Esophagus squamous epithelium (tissue), 5 donors: Measurements from ENCODE around the gene CFAP90. TPM values are rescaled to one million over a fixed set of nuclear protein-coding genes. Genes with fewer than 3 reads are reported as not detected.

Experiments
- DNase-seq: peaks from one replicate; lab custom pipeline; 2025; lab: John Stamatoyannopoulos, UW
- H3K27ac ChIP-seq, 4 donors: fragments of 200-600 bp; sonication (generic); one replicate each; pipeline ENCODE4 v1.5.1; 2016 to 2019; ENCODE audit warnings: mild to moderate bottlenecking in 1 of 4
- H3K27me3 ChIP-seq, 4 donors: fragments of 200-600 bp; sonication (generic); 1 replicate in 3 of 4; 2 replicates in 1 of 4; pipeline versions ENCODE4 v1.5.1 to v1.6.0; 2017 to 2021; ENCODE audit warnings: antibody characterized with exemption in 1 of 4
- H3K36me3 ChIP-seq, 3 donors: fragments of 200-600 bp; sonication (generic); one replicate each; pipeline ENCODE4 v1.5.1; 2016 to 2019
- H3K4me1 ChIP-seq, 3 donors: fragments of 200-600 bp; sonication (generic); one replicate each; pipeline ENCODE4 v1.5.1; 2017 to 2019
- H3K4me3 ChIP-seq, 4 donors: fragments of 200-600 bp; sonication (generic); 1 replicate in 3 of 4; 2 replicates in 1 of 4; pipeline ENCODE4 v1.5.1; 2016 to 2019; ENCODE audit warnings: mild to moderate bottlenecking in 2 of 4, moderate library complexity in 1 of 4
- H3K9me3 ChIP-seq, 3 donors: fragments of 200-600 bp; sonication (generic); one replicate each; pipeline ENCODE4 v1.5.1; 2016 to 2019
- POLR2A ChIP-seq, 4 donors: fragments of 450-650 bp; IDR thresholded peaks; one replicate each; pipeline ENCODE4 v1.6.1; 2017; ENCODE audit warnings: antibody characterized with exemption in 4 of 4, mild to moderate bottlenecking in 4 of 4, moderate library complexity in 3 of 4
- WGBS, 2 donors: methylation state at CpG; one replicate each; pipeline ENCODE4 v1.1.5; 2018; 5-methylcytosine and 5-hydroxymethylcytosine counted together
- intact Hi-C: fragments of 100-400 bp; cut with DNase I; formaldehyde crosslinking; loops from one replicate; pipeline ENCODE4 v1.15.0; 2022
- total RNA-seq, 4 donors: library from RNA; depleted of rRNA; stranded (reverse); fragments of >200 nt; gene quantifications; one replicate each; pipeline ENCODE4 v1.1.0, GENCODE V29; 2016
- TF ChIP-seq, protein P1 (sequence below), 6 experiments: fragments of 450-650 bp in 4 of 6; fragments of 200-600 bp in 2 of 6; sonication (generic) in 2 of 6; IDR thresholded peaks; one replicate each; pipeline ENCODE4 v1.5.1; 2016 to 2019; ENCODE audit warnings: antibody characterized with exemption in 6 of 6, mild to moderate bottlenecking in 4 of 6, moderate library complexity in 4 of 6
- donor health status: DM: yes; HTN: yes; CAD: no.

CFAP90 gene
- total RNA-seq, 4 donors from 2014 or later: not detected

DNA sequence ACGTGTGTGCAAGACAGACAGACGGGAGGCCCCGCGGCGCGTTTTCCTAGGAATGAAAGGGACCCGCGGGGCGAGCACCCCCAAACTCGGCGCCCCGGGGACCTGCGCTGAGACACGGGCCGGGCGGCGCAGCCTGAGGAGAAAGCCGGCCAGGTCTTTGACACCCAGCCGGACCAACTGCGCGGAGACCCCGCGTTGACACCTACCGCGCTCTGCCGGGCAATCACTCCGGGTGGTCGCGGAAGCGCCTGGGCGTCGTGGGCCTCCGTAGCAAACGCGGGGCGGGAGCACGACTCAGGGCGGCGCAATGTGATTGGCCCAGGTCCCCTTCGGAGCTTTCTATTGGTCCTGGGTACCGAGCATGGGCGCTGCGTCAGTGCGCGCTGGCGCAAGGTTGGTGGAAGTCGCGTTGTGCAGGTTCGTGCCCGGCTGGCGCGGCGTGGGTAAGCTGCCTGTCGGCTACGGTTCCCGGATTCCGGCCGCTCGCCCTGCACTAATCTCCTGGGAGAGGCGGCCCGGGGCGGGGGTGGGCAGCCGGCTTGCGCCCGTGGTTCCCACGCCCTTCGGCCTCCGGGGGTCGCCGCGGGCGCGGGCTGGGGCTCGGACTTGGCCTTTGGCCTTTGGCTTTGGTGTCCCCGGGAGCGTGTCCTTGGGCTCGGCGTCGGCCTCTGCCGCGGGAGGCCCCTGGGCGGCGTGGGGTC is 18.0 kb upstream of the CFAP90 start, which contains the start of the genes FASTKD3 and MTRR:
TSS of gene FASTKD3 (minus strand) at position 259 of the 701 bp plus-strand sequence. CDS start 948 bp downstream, outside the sequence.
TSS of gene MTRR (plus strand) at position 376 of the 701 bp plus-strand sequence. CDS start 1,647 bp downstream, outside the sequence.
- peaks cover 0 to 38% (median 0%) of the 10 kb centered on the region in 3 donors for H3K36me3 ChIP-seq
- peaks cover 6 to 45% (median 8%) of the 10 kb centered on the region in 3 donors for H3K4me1 ChIP-seq
- 0 to 2% methylated on average over 1 to 13 of the region's 83 CpGs for WGBS, 2 donors
- H3K27ac ChIP-seq: peak within 1 kb of the TSS; percentile 87 to 92 (median 91)
- intact Hi-C loops: no loop called here
- peak in 3 of 4 donors; percentile 70 to 79 (median 78) for TF ChIP-seq POLR2A (IDR thresholded peaks at IDR 0.05)
- TF ChIP-seq, protein P1, sequence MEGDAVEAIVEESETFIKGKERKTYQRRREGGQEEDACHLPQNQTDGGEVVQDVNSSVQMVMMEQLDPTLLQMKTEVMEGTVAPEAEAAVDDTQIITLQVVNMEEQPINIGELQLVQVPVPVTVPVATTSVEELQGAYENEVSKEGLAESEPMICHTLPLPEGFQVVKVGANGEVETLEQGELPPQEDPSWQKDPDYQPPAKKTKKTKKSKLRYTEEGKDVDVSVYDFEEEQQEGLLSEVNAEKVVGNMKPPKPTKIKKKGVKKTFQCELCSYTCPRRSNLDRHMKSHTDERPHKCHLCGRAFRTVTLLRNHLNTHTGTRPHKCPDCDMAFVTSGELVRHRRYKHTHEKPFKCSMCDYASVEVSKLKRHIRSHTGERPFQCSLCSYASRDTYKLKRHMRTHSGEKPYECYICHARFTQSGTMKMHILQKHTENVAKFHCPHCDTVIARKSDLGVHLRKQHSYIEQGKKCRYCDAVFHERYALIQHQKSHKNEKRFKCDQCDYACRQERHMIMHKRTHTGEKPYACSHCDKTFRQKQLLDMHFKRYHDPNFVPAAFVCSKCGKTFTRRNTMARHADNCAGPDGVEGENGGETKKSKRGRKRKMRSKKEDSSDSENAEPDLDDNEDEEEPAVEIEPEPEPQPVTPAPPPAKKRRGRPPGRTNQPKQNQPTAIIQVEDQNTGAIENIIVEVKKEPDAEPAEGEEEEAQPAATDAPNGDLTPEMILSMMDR (IDR thresholded peaks at IDR 0.05): peak in 1 of 6 experiments; percentile 7
- peak; percentile 53 for DNase-seq
- H3K4me3 ChIP-seq: peak within 1 kb of the TSS; percentile 95 to 100 (median 98)
- H3K27me3 ChIP-seq: no peaks in the 10 kb centered on the region
- H3K9me3 ChIP-seq: no peaks in the 10 kb centered on the region

DNA sequence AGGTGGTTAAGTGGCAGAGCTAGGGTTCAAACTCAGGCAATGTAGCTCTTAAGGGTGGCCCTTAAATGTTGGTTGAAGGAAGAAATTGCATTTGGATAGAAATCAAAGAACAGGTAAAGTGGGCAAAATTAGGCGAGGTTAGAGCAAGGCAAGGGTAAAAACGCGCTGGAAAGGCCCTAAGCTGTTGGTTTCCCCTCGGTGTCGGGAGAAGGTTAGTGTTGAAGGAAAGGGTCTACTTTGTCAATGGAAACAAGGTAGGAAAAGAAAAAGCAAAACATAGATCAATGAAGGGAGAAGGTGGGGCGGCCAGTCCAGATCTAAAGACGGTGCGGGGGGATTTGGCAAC is 17.5 kb upstream of the CFAP90 start:
- Histone ChIP-seq H3K27ac (peak overlapping the region; percentile 87 to 92 (median 91)), H3K9me3 (no peaks in the 10 kb centered on the region), H3K27me3 (no peaks in the 10 kb centered on the region), H3K4me3 (peak overlapping the region; percentile 95 to 100 (median 98)), H3K4me1 (peaks cover 6 to 45% (median 8%) of the 10 kb centered on the region in 3 donors), H3K36me3 (peaks cover 0 to 43% (median 0%) of the 10 kb centered on the region in 3 donors)
- intact Hi-C loops: no loop called here
- TF ChIP-seq POLR2A (IDR thresholded peaks at IDR 0.05): no peak
- TF ChIP-seq, protein P1 (IDR thresholded peaks at IDR 0.05): no peak
- WGBS, 2 donors: 0% methylated on average over 7 to 8 of the region's 8 CpGs
- no peak for DNase-seq

DNA sequence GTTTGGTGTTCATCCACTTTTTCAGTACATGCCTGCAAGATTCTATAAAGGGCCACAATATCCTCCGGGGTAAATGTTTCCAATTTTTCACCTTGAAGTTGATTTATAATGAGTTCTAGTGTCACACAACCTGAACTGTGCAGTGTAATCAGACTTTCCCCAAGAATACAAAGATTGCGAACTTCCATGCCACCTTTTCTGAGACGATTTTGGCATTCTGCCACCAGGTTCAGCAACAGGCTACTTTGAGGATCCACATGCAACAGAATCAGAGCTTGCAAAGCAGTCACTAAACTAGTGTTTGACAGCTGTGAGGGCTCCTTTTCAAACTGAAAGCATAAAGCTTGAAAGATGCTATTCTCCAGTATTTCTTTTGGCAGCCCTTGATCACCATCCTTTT is 16.3 kb upstream of the CFAP90 start:
- H3K9me3 ChIP-seq: no peaks in the 10 kb centered on the region
- TF ChIP-seq, protein P1 (IDR thresholded peaks at IDR 0.05): no peak
- no peak for TF ChIP-seq POLR2A (IDR thresholded peaks at IDR 0.05)
- no peaks in the 10 kb centered on the region for H3K27me3 ChIP-seq
- no peak overlapping the region for H3K4me3 ChIP-seq
- H3K36me3 ChIP-seq: peaks cover 0 to 45% (median 0%) of the 10 kb centered on the region in 3 donors
- DNase-seq: no peak
- intact Hi-C loops: no loop called here
- WGBS, 2 donors: 66 to 76% methylated on average over 3 of the region's 3 CpGs
- H3K4me1 ChIP-seq: peaks cover 6 to 37% (median 8%) of the 10 kb centered on the region in 3 donors
- no peak overlapping the region for H3K27ac ChIP-seq

DNA sequence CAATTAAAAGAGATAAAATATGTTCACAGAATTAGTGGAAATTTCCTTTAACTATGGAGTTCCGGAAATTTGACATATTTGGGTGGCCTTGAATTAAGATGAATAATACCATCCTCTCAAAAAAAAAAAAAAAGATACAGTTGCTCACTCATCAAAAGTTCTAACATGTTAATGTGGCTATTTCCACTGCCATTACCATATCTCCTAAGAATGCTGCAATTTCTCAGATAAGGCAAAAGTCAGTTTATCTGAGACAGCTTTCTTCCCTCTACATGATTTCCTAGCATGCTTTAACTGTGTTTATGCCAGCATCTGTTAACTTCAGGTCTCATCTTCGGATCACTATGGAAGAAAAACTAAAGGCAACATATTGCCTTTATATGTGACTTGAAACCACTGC is 15.3 kb upstream of the CFAP90 start:
- TF ChIP-seq, protein P1 (IDR thresholded peaks at IDR 0.05): no peak
- TF ChIP-seq POLR2A (IDR thresholded peaks at IDR 0.05): no peak
- intact Hi-C loops: no loop called here
- WGBS, 2 donors: 90 to 93% methylated on average over 2 of the region's 2 CpGs
- Histone ChIP-seq H3K27me3 (no peaks in the 10 kb centered on the region), H3K27ac (no peak overlapping the region), H3K36me3 (peaks cover 0 to 50% (median 3%) of the 10 kb centered on the region in 3 donors), H3K9me3 (no peaks in the 10 kb centered on the region), H3K4me1 (peaks cover 6 to 31% (median 8%) of the 10 kb centered on the region in 3 donors), H3K4me3 (no peak overlapping the region)
- no peak for DNase-seq
